Stimulated activated CD8-positive, alpha-beta memory T cell treated with anti-CD3 and anti-CD28 coated beads, Interleukin-15, amount 100 ng/mL, for 1 hour (primary cell): ENCODE data around the gene SMARCA4.
"Not testable (repeated sequence)": the region's sequence is repeated elsewhere in the genome, so short reads cannot be mapped to it uniquely, and the experiment has no call there.

Experiments used
- DNase-seq: peaks from one replicate; pipeline ENCODE4 v3.0.0-alpha.2; 2020; ENCODE audit warnings: low read depth

SMARCA4 gene

GRCh38 chr19:11098861-11099260 lies 138.0 kb downstream of the SMARCA4 start:
- no peak for DNase-seq

- no peak for DNase-seq
Measured at GRCh38 chr19:11100049-11100448, 139.2 kb downstream of the SMARCA4 start.

GRCh38 chr19:11101057-11101456 lies 140.2 kb downstream of the SMARCA4 start:
- DNase-seq, result no peak

- DNase-seq, result no peak
Measured at GRCh38 chr19:11102944-11103343, 142.1 kb downstream of the SMARCA4 start.

GRCh38 chr19:11103667-11104066 lies 142.8 kb downstream of the SMARCA4 start:
- not testable (repeated sequence) for DNase-seq

GRCh38 chr19:11105014-11105636 lies 144.3 kb downstream of the SMARCA4 start:
- DNase-seq, result no peak

- DNase-seq, result no peak
Measured at GRCh38 chr19:11106477-11106876, 145.6 kb downstream of the SMARCA4 start.

- no peak for DNase-seq
Measured at GRCh38 chr19:11108746-11109145, 147.9 kb downstream of the SMARCA4 start.

GRCh38 chr19:11111117-11111770 lies 150.4 kb downstream of the SMARCA4 start:
- no peak for DNase-seq

- DNase-seq, result no peak
Measured at GRCh38 chr19:11111771-11112144, 150.9 kb downstream of the SMARCA4 start.
